Gastrocnemius medialis (tissue), 4 donors: ENCODE data around the gene ZNF70.

Source experiments
- POLR2A ChIP-seq, 2 donors: fragments of 450-650 bp; IDR thresholded peaks; one replicate each; pipeline ENCODE4 v1.6.1; 2017; ENCODE audit warnings: antibody characterized with exemption in 2 of 2, mild to moderate bottlenecking in 2 of 2, moderate library complexity in 2 of 2
- TF ChIP-seq, protein P1 (sequence below), 5 experiments: fragments of 450-650 bp in 3 of 5; fragments of 200-600 bp in 2 of 5; sonication (generic) in 2 of 5; IDR thresholded peaks in 4 of 5; conservative IDR thresholded peaks in 1 of 5; 1 replicate in 4 of 5; 2 replicates in 1 of 5; pipeline ENCODE4 v1.5.1; 2016 to 2019; ENCODE audit warnings: antibody characterized with exemption in 5 of 5, mild to moderate bottlenecking in 3 of 5, moderate library complexity in 3 of 5

DNA sequence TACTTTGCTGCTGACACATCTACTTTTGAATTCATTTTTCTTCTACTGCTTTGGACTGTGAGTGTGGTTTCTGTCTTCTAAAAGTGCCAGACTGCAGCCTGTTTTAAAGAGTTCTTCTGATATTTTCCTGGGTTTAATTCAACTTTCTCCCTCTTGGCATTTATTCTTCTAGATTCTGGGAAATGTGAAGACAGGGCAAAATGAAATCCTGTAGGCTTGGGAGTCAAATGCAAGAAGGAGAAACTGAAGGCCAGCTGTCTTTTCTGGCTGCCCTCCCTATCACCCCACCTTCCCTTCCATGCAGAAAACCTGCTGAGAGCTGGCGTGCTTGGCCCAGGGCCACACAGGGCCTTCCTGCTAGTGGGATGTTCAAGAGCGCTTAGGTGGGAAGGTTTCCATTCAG, 7.6 kb downstream of the ZNF70 start:
- TF ChIP-seq, protein P1, sequence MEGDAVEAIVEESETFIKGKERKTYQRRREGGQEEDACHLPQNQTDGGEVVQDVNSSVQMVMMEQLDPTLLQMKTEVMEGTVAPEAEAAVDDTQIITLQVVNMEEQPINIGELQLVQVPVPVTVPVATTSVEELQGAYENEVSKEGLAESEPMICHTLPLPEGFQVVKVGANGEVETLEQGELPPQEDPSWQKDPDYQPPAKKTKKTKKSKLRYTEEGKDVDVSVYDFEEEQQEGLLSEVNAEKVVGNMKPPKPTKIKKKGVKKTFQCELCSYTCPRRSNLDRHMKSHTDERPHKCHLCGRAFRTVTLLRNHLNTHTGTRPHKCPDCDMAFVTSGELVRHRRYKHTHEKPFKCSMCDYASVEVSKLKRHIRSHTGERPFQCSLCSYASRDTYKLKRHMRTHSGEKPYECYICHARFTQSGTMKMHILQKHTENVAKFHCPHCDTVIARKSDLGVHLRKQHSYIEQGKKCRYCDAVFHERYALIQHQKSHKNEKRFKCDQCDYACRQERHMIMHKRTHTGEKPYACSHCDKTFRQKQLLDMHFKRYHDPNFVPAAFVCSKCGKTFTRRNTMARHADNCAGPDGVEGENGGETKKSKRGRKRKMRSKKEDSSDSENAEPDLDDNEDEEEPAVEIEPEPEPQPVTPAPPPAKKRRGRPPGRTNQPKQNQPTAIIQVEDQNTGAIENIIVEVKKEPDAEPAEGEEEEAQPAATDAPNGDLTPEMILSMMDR (IDR thresholded peaks at IDR 0.05 in 4 of 5, conservative IDR thresholded peaks at IDR 0.05 in 1 of 5), result no peak
- TF ChIP-seq POLR2A (IDR thresholded peaks at IDR 0.05), result no peak
